ENCODE data around the gene KDM2B.

DNA sequence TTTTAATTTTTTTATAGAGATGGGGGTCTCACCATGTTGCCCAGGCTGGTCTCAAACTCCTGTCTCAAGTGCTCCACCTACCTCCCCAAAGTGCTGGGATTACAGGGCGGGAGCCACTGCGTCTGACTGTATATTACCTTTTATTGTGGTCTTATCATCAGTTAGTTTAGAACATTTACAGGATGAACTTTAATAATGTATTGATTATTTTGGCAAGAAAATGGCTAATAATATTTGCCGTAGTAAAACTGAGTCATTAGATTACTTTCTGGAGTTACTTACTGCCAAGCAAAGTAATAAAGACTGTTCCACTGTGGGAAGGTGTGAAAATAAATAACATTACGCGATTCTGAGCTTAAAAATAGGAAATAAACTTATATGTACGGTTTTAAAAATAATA, 21.9 kb upstream of the KDM2B start:
- no peak for TF ChIP-seq SMC3 (conservative IDR thresholded peaks at IDR 0.05; ENCODE audit: poor library complexity)
- TF ChIP-seq POLR2AphosphoS5 (IDR thresholded peaks at IDR 0.05), result no peak
- TF ChIP-seq, protein P1, sequence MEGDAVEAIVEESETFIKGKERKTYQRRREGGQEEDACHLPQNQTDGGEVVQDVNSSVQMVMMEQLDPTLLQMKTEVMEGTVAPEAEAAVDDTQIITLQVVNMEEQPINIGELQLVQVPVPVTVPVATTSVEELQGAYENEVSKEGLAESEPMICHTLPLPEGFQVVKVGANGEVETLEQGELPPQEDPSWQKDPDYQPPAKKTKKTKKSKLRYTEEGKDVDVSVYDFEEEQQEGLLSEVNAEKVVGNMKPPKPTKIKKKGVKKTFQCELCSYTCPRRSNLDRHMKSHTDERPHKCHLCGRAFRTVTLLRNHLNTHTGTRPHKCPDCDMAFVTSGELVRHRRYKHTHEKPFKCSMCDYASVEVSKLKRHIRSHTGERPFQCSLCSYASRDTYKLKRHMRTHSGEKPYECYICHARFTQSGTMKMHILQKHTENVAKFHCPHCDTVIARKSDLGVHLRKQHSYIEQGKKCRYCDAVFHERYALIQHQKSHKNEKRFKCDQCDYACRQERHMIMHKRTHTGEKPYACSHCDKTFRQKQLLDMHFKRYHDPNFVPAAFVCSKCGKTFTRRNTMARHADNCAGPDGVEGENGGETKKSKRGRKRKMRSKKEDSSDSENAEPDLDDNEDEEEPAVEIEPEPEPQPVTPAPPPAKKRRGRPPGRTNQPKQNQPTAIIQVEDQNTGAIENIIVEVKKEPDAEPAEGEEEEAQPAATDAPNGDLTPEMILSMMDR (IDR thresholded peaks at IDR 0.05; ENCODE audit: poor library complexity, severe bottlenecking), result no peak
